ENCODE data around the gene SNX25.

DNA sequence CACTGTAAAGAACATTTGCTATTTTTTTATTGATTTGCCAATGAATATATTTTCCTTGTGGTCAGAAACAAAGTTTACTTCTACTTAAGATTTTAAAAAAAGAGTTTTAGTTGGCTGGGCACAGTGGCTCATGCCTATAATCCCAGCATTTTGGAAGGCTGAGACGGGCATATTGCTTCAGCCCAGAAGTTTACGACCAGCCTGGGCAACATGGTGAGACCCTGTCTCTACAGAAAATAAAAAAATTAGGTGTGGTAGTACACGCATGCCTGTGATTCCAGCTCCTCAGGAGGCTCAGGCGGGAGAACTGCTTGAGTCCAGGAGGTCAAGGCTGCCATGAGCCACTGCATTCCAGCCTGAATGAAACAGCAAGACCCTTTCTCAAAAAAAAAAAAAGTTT lies 149.6 kb downstream of the SNX25 start:
- TF ChIP-seq, protein P1, sequence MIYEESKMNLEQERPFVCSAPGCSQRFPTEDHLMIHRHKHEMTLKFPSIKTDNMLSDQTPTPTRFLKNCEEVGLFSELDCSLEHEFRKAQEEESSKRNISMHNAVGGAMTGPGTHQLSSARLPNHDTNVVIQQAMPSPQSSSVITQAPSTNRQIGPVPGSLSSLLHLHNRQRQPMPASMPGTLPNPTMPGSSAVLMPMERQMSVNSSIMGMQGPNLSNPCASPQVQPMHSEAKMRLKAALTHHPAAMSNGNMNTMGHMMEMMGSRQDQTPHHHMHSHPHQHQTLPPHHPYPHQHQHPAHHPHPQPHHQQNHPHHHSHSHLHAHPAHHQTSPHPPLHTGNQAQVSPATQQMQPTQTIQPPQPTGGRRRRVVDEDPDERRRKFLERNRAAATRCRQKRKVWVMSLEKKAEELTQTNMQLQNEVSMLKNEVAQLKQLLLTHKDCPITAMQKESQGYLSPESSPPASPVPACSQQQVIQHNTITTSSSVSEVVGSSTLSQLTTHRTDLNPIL (CRISPR knock-in tag; IDR thresholded peaks at IDR 0.05; ENCODE audit: low read depth): no peak
- TF ChIP-seq CSRNP3 (CRISPR knock-in tag; IDR thresholded peaks at IDR 0.05) (no peak), CSDC2 (CRISPR knock-in tag; IDR thresholded peaks at IDR 0.05) (no peak), OSR1 (CRISPR knock-in tag; IDR thresholded peaks at IDR 0.05) (no peak), ZFP30 (CRISPR knock-in tag; IDR thresholded peaks at IDR 0.05) (no peak), ARNTL (CRISPR knock-in tag; IDR thresholded peaks at IDR 0.05; ENCODE audit: borderline replicate concordance, low read depth) (no peak), POU6F1 (CRISPR knock-in tag; IDR thresholded peaks at IDR 0.05; ENCODE audit: borderline replicate concordance, low read depth) (no peak)
